ENCODE results near the gene THSD4.

GRCh38 chr15:71780115-71780976, 665.1 kb downstream of the THSD4 start:
- TF ChIP-seq CTCF (IDR thresholded peaks at IDR 0.05; ENCODE audit: low read depth, low read length, poor library complexity, severe bottlenecking) (peak; percentile 84), EZH2phosphoT487 (IDR thresholded peaks at IDR 0.05; ENCODE audit: borderline replicate concordance, low read length) (no peak)
